ENCODE data around the gene GAN. TPM values are rescaled to one million over a fixed set of nuclear protein-coding genes. Genes with fewer than 3 reads are reported as not detected.
A peak's percentile ranks its signal among the peaks of the same experiment; 100 is the strongest.

Gene GAN
- total and polyA plus RNA-seq, 2 experiments from 2014 or later: 1.6 to 5.7 TPM

- H3K4me2 ChIP-seq (ENCODE audit: unreplicated experiment): no peak overlapping the region
- no peaks in the 10 kb centered on the region for H3K27me3 ChIP-seq (replicated peaks; ENCODE audit: insufficient read depth)
- H3F3A ChIP-seq (ENCODE audit: insufficient read depth): no peaks in the 10 kb centered on the region
- DNase-seq: no peak
- no peaks in the 10 kb centered on the region for H3K79me2 ChIP-seq (ENCODE audit: insufficient read depth)
- H2AFZ ChIP-seq: no peak overlapping the region
- in situ Hi-C loops (cut with MboI): no loop called here
- H4K20me1 ChIP-seq (ENCODE audit: insufficient read depth): no peaks in the 10 kb centered on the region
- H3K9ac ChIP-seq: no peak overlapping the region
- TF ChIP-seq EZH2 (IDR thresholded peaks at IDR 0.05; ENCODE audit: insufficient read depth, poor library complexity, severe bottlenecking): no peak
- no peak overlapping the region for H3K27ac ChIP-seq
- H3K4me3 ChIP-seq: no peak overlapping the region
- no peaks in the 10 kb centered on the region for H3K9me3 ChIP-seq (ENCODE audit: low read depth)
- no peaks in the 10 kb centered on the region for H3K4me1 ChIP-seq (ENCODE audit: insufficient read depth)
- WGBS, 2 experiments (ENCODE audit: low coverage in 1 of 2, low lambda C conversion rate in 2 of 2, missing lambda C conversion rate in 2 of 2): 63 to 67% methylated on average over 1 of the region's 1 CpG
- peaks cover 10% of the 10 kb centered on the region; the same call in 1 of the 2 replicates for H3K36me3 ChIP-seq (ENCODE audit: low read depth)
- H3K9me2 ChIP-seq (ENCODE audit: insufficient read depth): no peaks in the 10 kb centered on the region
Observed at GRCh38 chr16:81358860-81359259, 44.1 kb downstream of the GAN start.

GRCh38 chr16:81360135-81360534, 45.4 kb downstream of the GAN start:
- Histone ChIP-seq H3K4me1 (ENCODE audit: insufficient read depth) (no peaks in the 10 kb centered on the region), H4K20me1 (ENCODE audit: insufficient read depth) (no peaks in the 10 kb centered on the region), H3K79me2 (ENCODE audit: insufficient read depth) (no peaks in the 10 kb centered on the region), H3K27me3 (replicated peaks; ENCODE audit: insufficient read depth) (no peaks in the 10 kb centered on the region), H3K9ac (no peak overlapping the region), H3K27ac (no peak overlapping the region), H2AFZ (no peak overlapping the region), H3K9me3 (ENCODE audit: low read depth) (no peaks in the 10 kb centered on the region), H3K36me3 (ENCODE audit: low read depth) (peaks cover 10% of the 10 kb centered on the region; the same call in 1 of the 2 replicates), H3K4me3 (no peak overlapping the region), H3K9me2 (ENCODE audit: insufficient read depth) (no peaks in the 10 kb centered on the region), H3F3A (ENCODE audit: insufficient read depth) (no peaks in the 10 kb centered on the region), H3K4me2 (ENCODE audit: unreplicated experiment) (no peak overlapping the region)
- TF ChIP-seq EZH2 (IDR thresholded peaks at IDR 0.05; ENCODE audit: insufficient read depth, poor library complexity, severe bottlenecking) (no peak), EZH2phosphoT487 (IDR thresholded peaks at IDR 0.05; ENCODE audit: insufficient read depth, low read depth) (no peak)
- no peak for DNase-seq
- in situ Hi-C loops (cut with MboI): loop anchor here (10.0 kb wide), 1 partner anchor 505 kb away; no protein-coding TSS in a partner anchor
- WGBS, 2 experiments (ENCODE audit: low coverage in 1 of 2, low lambda C conversion rate in 2 of 2, missing lambda C conversion rate in 2 of 2): 94 to 100% methylated on average over 2 of the region's 2 CpGs

- H3K9me3 ChIP-seq (ENCODE audit: low read depth): no peaks in the 10 kb centered on the region
- no peak overlapping the region for H2AFZ ChIP-seq
- no peak overlapping the region for H3K9ac ChIP-seq
- H3K27me3 ChIP-seq (replicated peaks; ENCODE audit: insufficient read depth): no peaks in the 10 kb centered on the region
- H3K9me2 ChIP-seq (ENCODE audit: insufficient read depth): no peaks in the 10 kb centered on the region
- H3K27ac ChIP-seq: no peak overlapping the region
- TF ChIP-seq EZH2 (IDR thresholded peaks at IDR 0.05; ENCODE audit: insufficient read depth, poor library complexity, severe bottlenecking) (no peak), EZH2phosphoT487 (IDR thresholded peaks at IDR 0.05; ENCODE audit: insufficient read depth, low read depth) (no peak)
- H4K20me1 ChIP-seq (ENCODE audit: insufficient read depth): no peaks in the 10 kb centered on the region
- H3K4me3 ChIP-seq: no peak overlapping the region
- H3K4me1 ChIP-seq (ENCODE audit: insufficient read depth): no peaks in the 10 kb centered on the region
- no peak for DNase-seq
- WGBS, 2 experiments (ENCODE audit: low coverage in 1 of 2, low lambda C conversion rate in 2 of 2, missing lambda C conversion rate in 2 of 2): 88 to 89% methylated on average over 3 of the region's 3 CpGs
- no peaks in the 10 kb centered on the region for H3K79me2 ChIP-seq (ENCODE audit: insufficient read depth)
- in situ Hi-C loops (cut with MboI): loop anchor here (10.0 kb wide), 1 partner anchor 499 kb away; no protein-coding TSS in a partner anchor
- peaks cover 8% of the 10 kb centered on the region; the same call in 1 of the 2 replicates for H3K36me3 ChIP-seq (ENCODE audit: low read depth)
- 0 out of 2 replicates have a peak, but pooled peaks cover 7% of the 10 kb centered on the region for H3F3A ChIP-seq (ENCODE audit: insufficient read depth)
- no peak overlapping the region for H3K4me2 ChIP-seq (ENCODE audit: unreplicated experiment)
Observed at GRCh38 chr16:81365731-81366130, 51.0 kb downstream of the GAN start.

- Histone ChIP-seq H3K9ac (no peak overlapping the region), H3K27ac (no peak overlapping the region), H3K9me3 (ENCODE audit: low read depth) (no peaks in the 10 kb centered on the region), H2AFZ (no peak overlapping the region), H3K79me2 (ENCODE audit: insufficient read depth) (no peaks in the 10 kb centered on the region), H4K20me1 (ENCODE audit: insufficient read depth) (no peaks in the 10 kb centered on the region), H3K27me3 (replicated peaks; ENCODE audit: insufficient read depth) (no peaks in the 10 kb centered on the region), H3K4me1 (ENCODE audit: insufficient read depth) (no peaks in the 10 kb centered on the region), H3F3A (ENCODE audit: insufficient read depth) (0 out of 2 replicates have a peak, but pooled peaks cover 11% of the 10 kb centered on the region), H3K36me3 (ENCODE audit: low read depth) (peaks cover 8% of the 10 kb centered on the region; the same call in 1 of the 2 replicates), H3K4me2 (ENCODE audit: unreplicated experiment) (no peak overlapping the region), H3K4me3 (no peak overlapping the region), H3K9me2 (ENCODE audit: insufficient read depth) (no peaks in the 10 kb centered on the region)
- no peak for TF ChIP-seq EZH2phosphoT487 (IDR thresholded peaks at IDR 0.05; ENCODE audit: insufficient read depth, low read depth)
- TF ChIP-seq EZH2 (IDR thresholded peaks at IDR 0.05; ENCODE audit: insufficient read depth, poor library complexity, severe bottlenecking): no peak
- WGBS, 2 experiments (ENCODE audit: low coverage in 1 of 2, low lambda C conversion rate in 2 of 2, missing lambda C conversion rate in 2 of 2): 61 to 63% methylated on average over 12 of the region's 12 CpGs
- in situ Hi-C loops (cut with MboI): loop anchor here (10.0 kb wide), 1 partner anchor 498 kb away; no protein-coding TSS in a partner anchor
- peak; percentile 70 for DNase-seq
Observed at GRCh38 chr16:81366316-81366932, 51.7 kb downstream of the GAN start.

Measured in GM23248 (cell line).